ENCODE data around the gene ATP2B2. TPM values are rescaled to one million over a fixed set of nuclear protein-coding genes. Genes with fewer than 3 reads are reported as not detected.

The ATP2B2 gene
- total RNA-seq, 1 donor from 2014 or later: 0.13 TPM

GRCh38 chr3:10453431-10454163 lies 51.8 kb downstream of the ATP2B2 start:
- H3K4me3 Mint-ChIP-seq (ENCODE audit: unreplicated experiment): no peak overlapping the region
- H3K9me3 Mint-ChIP-seq (ENCODE audit: unreplicated experiment): no peaks in the 10 kb centered on the region
- H3K36me3 Mint-ChIP-seq (ENCODE audit: unreplicated experiment): no peaks in the 10 kb centered on the region
- H3K27ac Mint-ChIP-seq (ENCODE audit: unreplicated experiment): no peak overlapping the region
- H3K27me3 Mint-ChIP-seq (ENCODE audit: unreplicated experiment): peaks cover 35% of the 10 kb centered on the region
- DNase-seq (ENCODE audit: extremely low spot score, unreplicated experiment): no peak
- H3K4me1 Mint-ChIP-seq (ENCODE audit: unreplicated experiment): no peaks in the 10 kb centered on the region
- TF ChIP-seq CTCF (IDR thresholded peaks at IDR 0.05): no peak

GRCh38 chr3:10450494-10451440 lies 54.6 kb downstream of the ATP2B2 start:
- H3K27ac Mint-ChIP-seq (ENCODE audit: unreplicated experiment): no peak overlapping the region
- H3K27me3 Mint-ChIP-seq (ENCODE audit: unreplicated experiment): peaks cover 22% of the 10 kb centered on the region
- DNase-seq (ENCODE audit: extremely low spot score, unreplicated experiment): no peak
- H3K4me3 Mint-ChIP-seq (ENCODE audit: unreplicated experiment): no peak overlapping the region
- no peak for TF ChIP-seq CTCF (IDR thresholded peaks at IDR 0.05)
- H3K9me3 Mint-ChIP-seq (ENCODE audit: unreplicated experiment): no peaks in the 10 kb centered on the region
- no peaks in the 10 kb centered on the region for H3K4me1 Mint-ChIP-seq (ENCODE audit: unreplicated experiment)
- no peaks in the 10 kb centered on the region for H3K36me3 Mint-ChIP-seq (ENCODE audit: unreplicated experiment)

DNA sequence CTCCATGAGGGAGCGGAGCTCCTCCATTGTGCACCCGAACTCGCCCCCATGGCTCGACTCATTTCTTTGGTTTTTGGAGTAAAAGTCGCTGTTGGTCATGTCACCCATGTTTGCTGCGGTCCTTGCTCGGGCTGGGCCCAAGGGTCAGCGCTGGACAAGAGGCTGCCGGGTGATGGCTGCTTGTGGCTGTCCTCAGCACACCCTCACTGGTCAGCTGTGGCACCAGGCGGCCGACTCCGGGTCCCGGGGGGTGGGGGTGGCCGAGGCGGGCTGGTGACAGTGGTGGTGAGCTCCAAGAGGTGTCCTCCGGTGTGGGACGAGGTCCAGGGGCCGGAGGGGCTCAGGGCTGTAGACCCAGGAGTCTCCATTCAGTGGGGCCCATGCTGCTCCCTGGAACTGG lies 56.0 kb downstream of the ATP2B2 start:
- Mint-ChIP-seq H3K4me1 (ENCODE audit: unreplicated experiment) (peaks cover 8% of the 10 kb centered on the region), H3K36me3 (ENCODE audit: unreplicated experiment) (no peaks in the 10 kb centered on the region), H3K27ac (ENCODE audit: unreplicated experiment) (no peak overlapping the region), H3K9me3 (ENCODE audit: unreplicated experiment) (no peaks in the 10 kb centered on the region), H3K27me3 (ENCODE audit: unreplicated experiment) (peaks cover 16% of the 10 kb centered on the region), H3K4me3 (ENCODE audit: unreplicated experiment) (no peak overlapping the region)
- no peak for DNase-seq (ENCODE audit: extremely low spot score, unreplicated experiment)
- TF ChIP-seq CTCF (IDR thresholded peaks at IDR 0.05): no peak

DNA sequence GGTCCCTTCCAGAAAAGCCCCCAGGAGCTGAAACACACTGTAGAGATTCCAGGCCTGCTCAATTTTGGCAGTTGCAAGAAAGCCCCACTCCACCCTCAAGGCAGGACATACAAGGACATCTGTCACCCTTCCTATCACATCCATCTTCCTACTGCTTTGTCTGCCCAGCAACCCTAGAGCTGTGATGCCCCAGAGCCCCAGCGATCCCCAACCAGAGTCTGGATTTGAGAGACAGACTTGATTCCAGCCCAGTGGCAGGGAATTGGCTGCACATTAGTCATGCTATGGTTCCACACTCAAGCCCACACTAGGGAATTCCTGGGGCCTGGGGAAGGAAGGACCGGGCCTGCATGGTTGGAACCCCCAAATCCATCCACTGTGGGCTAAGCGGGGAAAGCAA lies 56.8 kb downstream of the ATP2B2 start:
- no peak for DNase-seq (ENCODE audit: extremely low spot score, unreplicated experiment)
- H3K4me1 Mint-ChIP-seq (ENCODE audit: unreplicated experiment): peaks cover 8% of the 10 kb centered on the region
- no peak overlapping the region for H3K27ac Mint-ChIP-seq (ENCODE audit: unreplicated experiment)
- no peaks in the 10 kb centered on the region for H3K36me3 Mint-ChIP-seq (ENCODE audit: unreplicated experiment)
- no peak for TF ChIP-seq CTCF (IDR thresholded peaks at IDR 0.05)
- H3K4me3 Mint-ChIP-seq (ENCODE audit: unreplicated experiment): no peak overlapping the region
- no peaks in the 10 kb centered on the region for H3K9me3 Mint-ChIP-seq (ENCODE audit: unreplicated experiment)
- H3K27me3 Mint-ChIP-seq (ENCODE audit: unreplicated experiment): peaks cover 11% of the 10 kb centered on the region
